Measurements from ENCODE around the gene WWOX. TPM values are rescaled to one million over a fixed set of nuclear protein-coding genes. Genes with fewer than 3 reads are reported as not detected.

WWOX gene
- total and polyA plus RNA-seq, 2 donors (not counting 3 experiments of a cell fraction or from before 2014, with no cell fraction given): 6.2 to 12.5 TPM

- Histone ChIP-seq H3K4me2 (ENCODE audit: insufficient read depth, low read length) (no peak overlapping the region), H3K9me3 (replicated peaks; ENCODE audit: control insufficient read depth, insufficient read depth, low read length) (peaks cover 3% of the 10 kb centered on the region), H3K27me3 (ENCODE audit: control insufficient read depth in 2 of 2, insufficient read depth in 2 of 2, low read length in 2 of 2) (no peaks in the 10 kb centered on the region), H4K20me1 (replicated peaks; ENCODE audit: control insufficient read depth, extremely low read depth, insufficient read depth, low read length) (no peaks in the 10 kb centered on the region), H3K27ac (ENCODE audit: insufficient read depth, low read depth, low read length) (no peak overlapping the region), H3K9ac (replicated peaks; ENCODE audit: extremely low read depth, insufficient read depth, low read length) (no peak overlapping the region), H3K4me1 (ENCODE audit: control insufficient read depth, extremely low read depth, insufficient read depth, low read length) (no peaks in the 10 kb centered on the region), H2AFZ (ENCODE audit: low read depth, low read length) (no peak overlapping the region), H3K9me1 (replicated peaks; ENCODE audit: control insufficient read depth, extremely low read depth, insufficient read depth, low read length) (no peaks in the 10 kb centered on the region), H3K79me2 (ENCODE audit: control insufficient read depth, insufficient read depth, low read length) (no peaks in the 10 kb centered on the region), H3K36me3 (ENCODE audit: control insufficient read depth in 2 of 2, extremely low read depth in 1 of 2, insufficient read depth in 2 of 2, low read length in 2 of 2) (no peaks in the 10 kb centered on the region), H3K4me3 (replicated peaks in 1 of 3; ENCODE audit: insufficient read depth in 1 of 3, low read depth in 1 of 3, low read length in 3 of 3) (no peak overlapping the region)
- ChIA-PET CTCF (no interaction called here), POLR2A (no interaction called here)
- DNase-seq (ENCODE audit: low read depth, low spot score) (no peak), FAIRE-seq (no peak)
- BruUV-seq (replicated peaks): no TSS peak
- TF ChIP-seq FOS (IDR thresholded peaks at IDR 0.05; ENCODE audit: borderline replicate concordance, insufficient read depth, low read length) (no peak), MYC (IDR thresholded peaks at IDR 0.05; ENCODE audit: low read depth, low read length) (no peak)
- intact Hi-C loops (cut with micrococcal nuclease) (no loop called here), dilution Hi-C loops (cut with MboI; ENCODE audit: extremely low pct_ligation_motif_present, low sequenced_read_pairs) (no loop called here)
Measured at GRCh38 chr16:78552106-78552675, 452.7 kb downstream of the WWOX start.

- no peak for FAIRE-seq
- POLR2A ChIA-PET: no interaction called here
Measured at GRCh38 chr16:78552716-78553115, 453.3 kb downstream of the WWOX start.

More at GRCh38 chr16:78552716-78553115, 453.3 kb downstream of the WWOX start:
- CTCF ChIA-PET: no interaction called here
- H2AFZ ChIP-seq (ENCODE audit: low read depth, low read length): no peak overlapping the region
- no peak for DNase-seq (ENCODE audit: low read depth, low spot score)
- intact Hi-C loops (cut with micrococcal nuclease) (no loop called here), dilution Hi-C loops (cut with MboI; ENCODE audit: extremely low pct_ligation_motif_present, low sequenced_read_pairs) (no loop called here)
- H3K79me2 ChIP-seq (ENCODE audit: control insufficient read depth, insufficient read depth, low read length): no peaks in the 10 kb centered on the region
- H3K36me3 ChIP-seq (ENCODE audit: control insufficient read depth in 2 of 2, extremely low read depth in 1 of 2, insufficient read depth in 2 of 2, low read length in 2 of 2): no peaks in the 10 kb centered on the region
- no peaks in the 10 kb centered on the region for H4K20me1 ChIP-seq (replicated peaks; ENCODE audit: control insufficient read depth, extremely low read depth, insufficient read depth, low read length)
- H3K4me3 ChIP-seq (replicated peaks in 1 of 3; ENCODE audit: insufficient read depth in 1 of 3, low read depth in 1 of 3, low read length in 3 of 3): no peak overlapping the region
- H3K9ac ChIP-seq (replicated peaks; ENCODE audit: extremely low read depth, insufficient read depth, low read length): no peak overlapping the region
- no TSS peak for BruUV-seq (replicated peaks)
- no peaks in the 10 kb centered on the region for H3K9me1 ChIP-seq (replicated peaks; ENCODE audit: control insufficient read depth, extremely low read depth, insufficient read depth, low read length)
- no peak for TF ChIP-seq FOS (IDR thresholded peaks at IDR 0.05; ENCODE audit: borderline replicate concordance, insufficient read depth, low read length)
- no peak for TF ChIP-seq CTCF (IDR thresholded peaks at IDR 0.05; ENCODE audit: extremely low read depth in 1 of 2, insufficient read depth in 1 of 2, low read depth in 1 of 2, low read length in 2 of 2)
- TF ChIP-seq EZH2 (IDR thresholded peaks at IDR 0.05; ENCODE audit: borderline replicate concordance, low read depth, low read length, severe bottlenecking): no peak
- TF ChIP-seq GATA2 (IDR thresholded peaks at IDR 0.05; ENCODE audit: insufficient read depth, insufficient read length, low read depth, low read length): no peak
- TF ChIP-seq POLR2A (IDR thresholded peaks at IDR 0.05; ENCODE audit: low read depth, low read length): no peak
- no peak for TF ChIP-seq JUN (IDR thresholded peaks at IDR 0.05; ENCODE audit: borderline replicate concordance, insufficient read depth, insufficient read length, low read depth)
- TF ChIP-seq, protein P1, sequence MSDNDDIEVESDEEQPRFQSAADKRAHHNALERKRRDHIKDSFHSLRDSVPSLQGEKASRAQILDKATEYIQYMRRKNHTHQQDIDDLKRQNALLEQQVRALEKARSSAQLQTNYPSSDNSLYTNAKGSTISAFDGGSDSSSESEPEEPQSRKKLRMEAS (IDR thresholded peaks at IDR 0.05; ENCODE audit: insufficient read depth, insufficient read length): no peak
- no peaks in the 10 kb centered on the region for H3K27me3 ChIP-seq (ENCODE audit: control insufficient read depth in 2 of 2, insufficient read depth in 2 of 2, low read length in 2 of 2)
- no peak overlapping the region for H3K4me2 ChIP-seq (ENCODE audit: insufficient read depth, low read length)
- peaks cover 3% of the 10 kb centered on the region for H3K9me3 ChIP-seq (replicated peaks; ENCODE audit: control insufficient read depth, insufficient read depth, low read length)
- no peak overlapping the region for H3K27ac ChIP-seq (ENCODE audit: insufficient read depth, low read depth, low read length)
- no peaks in the 10 kb centered on the region for H3K4me1 ChIP-seq (ENCODE audit: control insufficient read depth, extremely low read depth, insufficient read depth, low read length)
